Measurements from ENCODE around the gene POLR2J.

Gene POLR2J

GRCh38 chr7:102431617-102432298 lies 47.0 kb downstream of the POLR2J start:
- TF ChIP-seq POLR2A (IDR thresholded peaks at IDR 0.05; ENCODE audit: low read depth, low read length) (peak; percentile 54; the same call in 1 of the 2 replicates), POLR2AphosphoS5 (IDR thresholded peaks at IDR 0.05; ENCODE audit: low read depth, low read length) (no peak)
- DNase-seq (ENCODE audit: insufficient read length) (no peak), FAIRE-seq (peak; percentile 95)

GRCh38 chr7:102429141-102429899 lies 49.4 kb downstream of the POLR2J start:
- TF ChIP-seq POLR2AphosphoS5 (IDR thresholded peaks at IDR 0.05; ENCODE audit: low read depth, low read length): no peak
- no peak for TF ChIP-seq TAF1 (IDR thresholded peaks at IDR 0.05; ENCODE audit: borderline replicate concordance, low read depth, low read length)
- TF ChIP-seq POLR2A (IDR thresholded peaks at IDR 0.05; ENCODE audit: low read depth, low read length): no peak
- peak; percentile 17 for FAIRE-seq
- DNase-seq (ENCODE audit: insufficient read length): no peak

- no peak for DNase-seq (ENCODE audit: insufficient read length)
- FAIRE-seq: no peak
- TF ChIP-seq POLR2AphosphoS5 (IDR thresholded peaks at IDR 0.05; ENCODE audit: low read depth, low read length): no peak
- TF ChIP-seq TAF1 (IDR thresholded peaks at IDR 0.05; ENCODE audit: borderline replicate concordance, low read depth, low read length): no peak
- no peak for TF ChIP-seq POLR2A (IDR thresholded peaks at IDR 0.05; ENCODE audit: low read depth, low read length)
These were observed 51.7 kb downstream of the POLR2J start for GRCh38 chr7:102427019-102427405.

- peak; percentile 84 for DNase-seq (ENCODE audit: insufficient read length)
- peak; percentile 59 for TF ChIP-seq POLR2AphosphoS5 (IDR thresholded peaks at IDR 0.05; ENCODE audit: low read depth, low read length)
- TF ChIP-seq POLR2A (IDR thresholded peaks at IDR 0.05; ENCODE audit: low read depth, low read length): peak; percentile 41; the same call in 1 of the 2 replicates
- peak; percentile 51 for TF ChIP-seq TAF1 (IDR thresholded peaks at IDR 0.05; ENCODE audit: borderline replicate concordance, low read depth, low read length)
- FAIRE-seq: no peak
These were observed 52.3 kb downstream of the POLR2J start for GRCh38 chr7:102426268-102427018.

DNA sequence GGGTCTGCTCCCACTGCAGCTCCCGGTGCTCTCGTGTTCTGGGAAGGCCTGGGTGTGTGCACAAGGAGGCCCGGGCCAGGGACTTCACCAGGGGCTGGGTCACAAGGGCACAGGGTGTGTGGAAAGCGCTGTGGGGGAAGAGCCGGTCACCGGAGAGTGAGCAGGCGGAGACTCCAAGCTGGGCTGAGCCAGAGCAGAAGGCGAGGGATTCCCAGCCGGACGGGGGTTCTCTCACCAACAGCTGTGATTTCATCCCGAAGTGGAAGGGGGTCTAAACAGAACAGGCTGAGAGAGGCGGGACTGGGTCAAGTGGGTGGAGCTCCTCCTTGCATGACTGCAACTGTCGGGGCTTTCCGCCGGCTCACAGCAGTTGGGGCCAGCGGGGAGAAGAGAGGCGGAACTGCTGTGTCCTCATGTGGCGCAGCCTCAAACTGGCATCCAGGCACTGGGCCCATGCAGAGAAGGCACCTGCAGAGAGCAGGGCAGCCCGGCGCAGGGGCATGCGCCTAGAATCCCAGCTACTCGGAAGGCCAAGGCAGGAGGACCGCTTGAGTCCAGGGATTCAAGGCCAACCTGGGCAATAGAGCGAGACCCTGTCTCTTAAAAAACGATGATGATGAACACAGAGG lies 53.0 kb downstream of the POLR2J start:
- TF ChIP-seq POLR2AphosphoS5 (IDR thresholded peaks at IDR 0.05; ENCODE audit: low read depth, low read length): peak; percentile 73
- TF ChIP-seq TAF1 (IDR thresholded peaks at IDR 0.05; ENCODE audit: borderline replicate concordance, low read depth, low read length): peak; percentile 80
- TF ChIP-seq POLR2A (IDR thresholded peaks at IDR 0.05; ENCODE audit: low read depth, low read length): peak; percentile 85; the same call in 1 of the 2 replicates
- FAIRE-seq (peak; percentile 98), DNase-seq (ENCODE audit: insufficient read length) (peak; percentile 79)

DNA sequence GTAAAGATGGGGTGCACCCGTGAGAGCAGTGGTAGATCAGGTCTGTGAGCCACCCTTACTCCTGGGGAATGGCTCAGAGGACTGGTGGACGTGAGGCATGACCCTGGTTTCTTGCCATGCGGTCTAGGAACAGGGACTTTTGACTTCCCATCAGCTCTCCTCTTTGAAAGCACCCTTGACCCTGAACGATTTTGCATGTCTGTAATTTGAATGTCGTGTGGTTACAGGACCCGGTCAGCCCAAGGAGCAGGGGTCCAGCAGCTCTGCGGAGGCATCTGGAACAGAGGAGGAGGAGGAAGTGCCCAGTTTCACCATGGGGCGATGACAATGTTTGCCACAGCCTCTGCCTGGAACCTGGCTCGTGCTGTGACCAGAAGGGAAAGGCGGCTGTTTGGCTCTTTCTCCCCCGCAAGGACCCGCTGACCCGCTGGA lies 53.9 kb downstream of the POLR2J start:
- DNase-seq (ENCODE audit: insufficient read length) (no peak), FAIRE-seq (peak; percentile 91)
- TF ChIP-seq POLR2AphosphoS5 (IDR thresholded peaks at IDR 0.05; ENCODE audit: low read depth, low read length): no peak
- TF ChIP-seq POLR2A (IDR thresholded peaks at IDR 0.05; ENCODE audit: low read depth, low read length): no peak
- no peak for TF ChIP-seq TAF1 (IDR thresholded peaks at IDR 0.05; ENCODE audit: borderline replicate concordance, low read depth, low read length)

GRCh38 chr7:102424129-102424551 lies 54.6 kb downstream of the POLR2J start:
- TF ChIP-seq TAF1 (IDR thresholded peaks at IDR 0.05; ENCODE audit: borderline replicate concordance, low read depth, low read length) (no peak), POLR2AphosphoS5 (IDR thresholded peaks at IDR 0.05; ENCODE audit: low read depth, low read length) (no peak), POLR2A (IDR thresholded peaks at IDR 0.05; ENCODE audit: low read depth, low read length) (no peak)
- no peak for FAIRE-seq
- DNase-seq (ENCODE audit: insufficient read length): no peak

Measured in GM12892 (cell line).